GM06990 (cell line): ENCODE results near the gene GPX5.
A peak's percentile ranks its signal among the peaks of the same experiment; 100 is the strongest.

Experiments
- DNase-seq: peaks from one replicate; pipeline ENCODE4 v3.0.0-alpha.2; 2011; ENCODE audit not compliant: insufficient read length; ENCODE audit errors: extremely low read depth
- H3K27me3 ChIP-seq: replicated peaks from 2 replicates; pipeline ENCODE4 v1.6.0; 2011; ENCODE audit warnings: low read length; ENCODE audit not compliant: control insufficient read depth, insufficient read depth
- H3K36me3 ChIP-seq: 2 replicates; pipeline ENCODE4 v1.5.1; 2011; ENCODE audit warnings: low read length; ENCODE audit not compliant: control insufficient read depth, insufficient read depth
- H3K4me3 ChIP-seq: replicated peaks from 2 replicates; pipeline ENCODE4 v1.5.1; 2011; ENCODE audit warnings: low read depth, mild to moderate bottlenecking, control low read depth, low read length
- TF ChIP-seq, protein P1 (sequence below): IDR thresholded peaks from 2 replicates; pipeline ENCODE4 v1.5.1; 2011; ENCODE audit warnings: low read length, control low read depth, mild to moderate bottlenecking, inconsistent platforms; ENCODE audit not compliant: insufficient read depth, poor library complexity, severe bottlenecking

GPX5 gene

DNA sequence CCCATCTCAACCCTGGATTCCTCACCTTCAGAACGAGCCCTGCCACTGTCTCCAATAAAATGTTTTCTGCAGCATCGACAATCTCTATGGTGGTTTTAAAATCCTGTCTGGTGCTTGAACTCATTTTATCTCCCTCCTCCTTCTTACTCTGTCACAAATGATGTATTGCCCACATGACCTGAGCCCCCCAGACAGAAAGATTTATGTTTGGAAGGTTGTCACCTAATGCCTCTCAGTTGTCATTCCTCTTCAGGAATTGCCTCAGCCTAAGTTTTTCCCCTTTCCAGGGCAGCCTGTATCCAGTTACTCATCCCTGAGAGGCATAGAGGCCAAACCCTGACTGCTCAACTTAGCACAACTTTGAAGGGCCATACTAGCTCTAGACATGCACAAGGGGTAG lies 9.2 kb downstream of the GPX5 start:
- DNase-seq = no peak
- TF ChIP-seq, protein P1, sequence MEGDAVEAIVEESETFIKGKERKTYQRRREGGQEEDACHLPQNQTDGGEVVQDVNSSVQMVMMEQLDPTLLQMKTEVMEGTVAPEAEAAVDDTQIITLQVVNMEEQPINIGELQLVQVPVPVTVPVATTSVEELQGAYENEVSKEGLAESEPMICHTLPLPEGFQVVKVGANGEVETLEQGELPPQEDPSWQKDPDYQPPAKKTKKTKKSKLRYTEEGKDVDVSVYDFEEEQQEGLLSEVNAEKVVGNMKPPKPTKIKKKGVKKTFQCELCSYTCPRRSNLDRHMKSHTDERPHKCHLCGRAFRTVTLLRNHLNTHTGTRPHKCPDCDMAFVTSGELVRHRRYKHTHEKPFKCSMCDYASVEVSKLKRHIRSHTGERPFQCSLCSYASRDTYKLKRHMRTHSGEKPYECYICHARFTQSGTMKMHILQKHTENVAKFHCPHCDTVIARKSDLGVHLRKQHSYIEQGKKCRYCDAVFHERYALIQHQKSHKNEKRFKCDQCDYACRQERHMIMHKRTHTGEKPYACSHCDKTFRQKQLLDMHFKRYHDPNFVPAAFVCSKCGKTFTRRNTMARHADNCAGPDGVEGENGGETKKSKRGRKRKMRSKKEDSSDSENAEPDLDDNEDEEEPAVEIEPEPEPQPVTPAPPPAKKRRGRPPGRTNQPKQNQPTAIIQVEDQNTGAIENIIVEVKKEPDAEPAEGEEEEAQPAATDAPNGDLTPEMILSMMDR = no peak
- no peak overlapping the region for H3K4me3 ChIP-seq
- no peaks in the 10 kb centered on the region for H3K36me3 ChIP-seq
- no peaks in the 10 kb centered on the region; the same call in none of the 2 replicates for H3K27me3 ChIP-seq

DNA sequence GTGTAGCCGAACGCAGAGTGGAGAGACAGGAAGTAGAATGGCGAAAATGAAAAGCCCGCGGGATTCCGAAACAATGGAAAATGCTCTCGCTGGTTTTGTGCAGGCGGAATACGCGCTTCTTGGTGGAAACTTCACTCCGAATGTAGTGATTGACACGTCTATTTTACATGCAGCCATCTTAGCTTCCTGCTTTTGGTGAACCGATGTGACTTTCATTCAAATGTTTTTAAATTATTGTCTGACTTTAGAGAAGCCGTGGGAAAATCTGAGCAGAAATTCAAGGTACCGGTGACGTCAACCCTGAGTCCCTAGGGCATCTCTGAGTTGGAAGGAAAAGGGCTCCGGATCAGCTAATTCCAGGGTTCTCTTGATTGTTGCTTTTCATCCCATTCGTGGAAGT lies 11.4 kb downstream of the GPX5 start:
- Histone ChIP-seq H3K4me3 (peak overlapping the region; percentile 30), H3K27me3 (no peaks in the 10 kb centered on the region; the same call in 1 of the 2 replicates), H3K36me3 (no peaks in the 10 kb centered on the region)
- TF ChIP-seq, protein P1 = no peak
- no peak for DNase-seq

DNA sequence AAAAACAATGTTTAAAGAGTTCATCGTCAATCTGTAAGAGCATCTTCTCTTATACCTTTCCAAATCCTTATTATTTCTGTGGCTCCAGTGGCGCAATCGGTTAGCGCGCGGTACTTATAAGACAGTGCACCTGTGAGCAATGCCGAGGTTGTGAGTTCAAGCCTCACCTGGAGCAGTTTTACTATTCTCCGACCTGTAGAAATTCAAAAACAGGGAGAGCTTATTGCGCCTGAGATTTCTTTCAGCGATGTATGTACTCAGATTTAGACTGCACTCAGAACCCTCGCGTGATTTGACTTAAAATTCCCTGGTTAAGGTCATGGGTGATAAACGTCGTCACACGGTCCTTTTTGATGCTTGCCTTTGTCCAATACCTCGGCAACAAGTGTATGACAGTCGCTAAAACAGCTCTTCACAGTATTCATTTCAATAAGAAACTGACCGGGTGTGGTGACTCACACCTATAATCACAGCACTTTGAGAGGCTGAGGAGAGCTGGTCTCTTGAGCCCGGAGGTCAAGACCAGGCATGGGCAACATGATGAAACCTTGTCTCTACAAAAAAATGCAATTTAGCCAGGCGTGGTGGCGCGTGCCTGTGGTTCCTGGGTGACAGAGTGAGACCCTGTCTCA lies 11.9 kb downstream of the GPX5 start:
- TF ChIP-seq, protein P1 = no peak
- DNase-seq = peak; percentile 21
- Histone ChIP-seq H3K4me3 (no peak overlapping the region; the same call in 1 of the 2 replicates), H3K36me3 (no peaks in the 10 kb centered on the region), H3K27me3 (no peaks in the 10 kb centered on the region; the same call in 1 of the 2 replicates)

DNA sequence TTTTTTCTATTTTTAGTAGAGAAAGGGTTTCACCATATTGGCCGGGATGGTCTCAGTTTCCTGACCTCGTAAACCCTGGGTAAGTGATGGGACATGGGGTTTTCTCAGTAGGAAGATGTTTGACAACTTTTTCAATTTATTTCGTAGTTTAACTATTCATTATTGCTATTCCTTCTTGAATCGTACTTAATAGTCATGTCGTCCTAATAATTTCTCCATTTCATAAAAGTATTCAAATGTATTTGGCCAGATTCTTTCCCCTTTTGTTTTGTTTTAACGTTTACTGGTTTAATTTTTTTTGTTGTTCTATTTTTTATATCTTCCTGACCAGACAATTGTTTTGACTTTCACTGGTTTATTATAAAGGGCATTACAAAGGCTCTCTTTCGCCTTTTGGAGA lies 16.3 kb downstream of the GPX5 start:
- H3K4me3 ChIP-seq = peak overlapping the region; percentile 45
- H3K36me3 ChIP-seq = no peaks in the 10 kb centered on the region
- TF ChIP-seq, protein P1 = no peak
- no peak for DNase-seq
- H3K27me3 ChIP-seq = no peaks in the 10 kb centered on the region

DNA sequence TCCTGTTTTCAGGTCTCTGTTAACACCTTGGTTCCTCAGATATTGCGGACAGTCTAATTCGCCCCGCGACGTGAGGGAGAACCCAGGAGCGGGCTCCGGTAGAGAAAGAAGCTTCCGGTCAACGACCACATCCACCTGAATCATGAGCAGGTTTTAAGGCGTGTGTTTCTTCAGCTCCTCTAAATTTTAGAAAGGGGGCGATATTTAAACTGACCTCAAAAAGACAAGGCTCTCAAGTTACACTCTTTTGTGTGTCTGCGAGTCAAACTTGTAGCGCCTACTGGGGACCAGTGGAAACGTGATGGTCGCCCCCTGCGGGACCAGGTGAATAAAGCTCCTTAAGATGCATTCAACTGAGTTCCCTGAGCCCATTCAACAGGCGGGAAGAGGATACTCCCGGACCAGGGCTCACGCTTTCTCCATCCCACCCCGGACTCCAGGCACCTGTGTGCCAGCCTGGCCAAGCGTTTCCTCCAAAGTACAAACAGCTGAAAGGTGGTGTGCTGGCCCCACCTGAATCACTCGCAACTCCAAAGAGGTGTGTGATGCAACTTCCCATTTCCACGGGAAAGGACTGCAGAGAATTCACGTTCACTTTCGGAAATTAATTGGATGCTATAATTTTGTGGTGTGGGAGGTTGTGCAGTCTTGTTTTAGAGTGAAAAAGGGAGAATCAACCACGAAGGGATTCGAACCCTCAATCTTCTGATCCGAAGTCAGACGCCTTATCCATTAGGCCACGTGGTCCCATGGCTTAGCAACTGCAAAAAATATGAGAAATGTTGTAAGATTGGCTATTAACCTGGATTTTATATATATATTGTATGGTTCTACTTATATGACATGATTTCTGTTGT lies 17.0 kb downstream of the GPX5 start:
- Histone ChIP-seq H3K27me3 (no peaks in the 10 kb centered on the region), H3K4me3 (peak overlapping the region; percentile 45)
- TF ChIP-seq, protein P1 = peak; percentile 69

More for the DNA sequence above, 17.0 kb downstream of the GPX5 start:
- DNase-seq = peak; percentile 82
- no peaks in the 10 kb centered on the region for H3K36me3 ChIP-seq
